Left cardiac atrium (tissue), 4 donors: ENCODE results near the gene IGHMBP2. TPM values are rescaled to one million over a fixed set of nuclear protein-coding genes. Genes with fewer than 3 reads are reported as not detected.
A peak's percentile ranks its signal among the peaks of the same experiment; 100 is the strongest.
"Not testable (repeated sequence)": the region's sequence is repeated elsewhere in the genome, so short reads cannot be mapped to it uniquely, and the experiment has no call there.

ENCODE experiments used
- ATAC-seq, 2 donors: fragments of 200-7000 bp; cut with Tn5 transposase; one replicate each; pipeline ENCODE4 v1.9.1; 2020; ENCODE audit warnings: mild to moderate bottlenecking in 2 of 2, moderate library complexity in 2 of 2
- DNase-seq: peaks from one replicate; pipeline ENCODE4 v3.0.0-alpha.2; 2020
- intact Hi-C, 2 donors: fragments of 100-400 bp; cut with DNase I; formaldehyde crosslinking; loops; one replicate each; pipeline versions ENCODE4 v1.14.1 to v1.15.1; 2022 to 2023
- total RNA-seq, 2 donors: library from RNA; stranded (reverse); fragmentation: NEBNext Ultra II Directional; extraction: Animal tissue kit (Norgen Biotek cat#: 25700); gene quantifications; one replicate each; pipeline ENCODE4 v1.2.1, GENCODE V29; 2021
- donor health status: DM: no; HTN: yes; CAD: no.
- donor health status: DM: no; HTN: yes; CAD: no; lungs with severe emphysema.
- donor health status: DM: yes; HTN: yes; CAD: no.
- donor health status: Dilated cardiomyopathy.

Gene IGHMBP2
- total RNA-seq, 2 donors from 2014 or later, result 8.2 to 9.0 TPM

DNA sequence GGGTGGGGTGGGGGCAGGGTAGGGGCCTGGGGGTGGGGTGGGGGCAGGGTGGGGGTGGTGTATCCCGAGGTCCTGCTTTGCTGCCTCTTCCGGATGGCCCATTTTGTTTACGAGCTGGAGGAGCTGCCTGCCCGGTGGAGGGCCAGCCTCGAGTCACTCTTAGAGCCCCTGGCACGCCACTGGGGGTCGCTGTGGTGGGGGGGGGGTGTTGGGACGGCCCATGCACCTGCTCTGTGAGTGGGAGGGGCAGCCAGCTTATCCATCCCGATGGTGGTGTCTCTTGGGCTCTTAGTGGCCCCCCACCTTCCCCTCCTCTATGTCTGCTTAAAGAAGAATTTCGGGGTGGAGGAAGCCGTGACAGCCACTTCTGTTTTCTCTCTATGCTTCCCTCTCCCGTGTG is 52.5 kb downstream of the IGHMBP2 start:
- ATAC-seq (peak in 1 of 2 donors; percentile 15), DNase-seq (no peak)
- intact Hi-C loops, result no loop called here

DNA sequence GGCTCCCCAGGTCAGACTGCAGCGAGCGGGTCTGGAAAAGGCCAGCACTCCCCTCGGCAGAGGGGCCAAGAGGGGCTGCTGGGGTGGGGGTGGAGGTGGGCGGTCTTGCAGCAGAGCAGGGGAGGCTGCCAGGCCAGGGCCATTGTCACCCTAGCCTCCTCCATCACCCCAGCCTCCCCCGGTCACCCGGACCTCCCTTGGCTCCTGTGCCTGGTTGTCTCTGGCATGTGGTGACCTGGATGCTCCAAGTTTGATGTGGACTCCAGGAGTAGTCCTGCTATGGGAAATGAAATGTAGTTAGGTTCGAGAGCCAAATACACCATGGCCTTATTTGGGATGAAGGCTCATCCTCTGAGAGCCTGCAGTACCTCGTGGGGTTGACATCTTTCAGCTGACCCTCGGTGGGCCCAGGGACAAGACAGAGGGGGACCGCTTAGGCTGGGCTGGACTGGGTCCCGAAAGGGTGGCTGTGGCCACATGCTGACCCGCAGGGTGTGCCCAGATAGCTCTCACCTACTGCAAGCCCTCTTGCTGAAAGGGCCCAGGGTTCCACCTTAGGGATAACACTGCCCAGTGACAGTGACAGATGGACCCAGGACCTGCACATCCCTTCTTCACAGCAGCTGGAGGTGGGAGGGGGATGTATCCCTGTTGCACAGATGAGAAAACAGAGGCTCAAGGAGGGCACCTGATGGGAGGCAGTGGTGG is 53.0 kb downstream of the IGHMBP2 start:
- no peak for ATAC-seq
- no peak for DNase-seq
- intact Hi-C loops, result no loop called here

DNA sequence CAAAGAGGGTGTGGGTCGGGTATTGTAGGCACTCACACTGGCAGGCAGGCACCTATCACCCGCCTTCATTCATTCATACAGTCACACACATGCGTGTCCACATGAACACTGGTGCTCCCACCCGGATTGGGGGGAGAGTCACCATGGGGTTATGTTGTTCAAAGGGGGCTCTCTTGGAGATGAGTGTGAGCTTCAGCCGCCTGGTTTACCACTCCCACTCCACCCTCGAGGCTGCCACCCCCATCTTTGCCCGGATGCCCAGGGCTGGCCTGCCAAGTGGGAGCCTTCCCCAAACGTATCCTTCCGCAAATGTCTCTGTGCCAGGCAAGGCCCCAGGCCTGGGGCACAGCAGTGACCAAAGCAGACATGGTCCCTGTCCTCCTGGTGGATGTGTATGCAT is 54.5 kb downstream of the IGHMBP2 start:
- DNase-seq (no peak), ATAC-seq (no peak)
- intact Hi-C loops, result no loop called here

DNA sequence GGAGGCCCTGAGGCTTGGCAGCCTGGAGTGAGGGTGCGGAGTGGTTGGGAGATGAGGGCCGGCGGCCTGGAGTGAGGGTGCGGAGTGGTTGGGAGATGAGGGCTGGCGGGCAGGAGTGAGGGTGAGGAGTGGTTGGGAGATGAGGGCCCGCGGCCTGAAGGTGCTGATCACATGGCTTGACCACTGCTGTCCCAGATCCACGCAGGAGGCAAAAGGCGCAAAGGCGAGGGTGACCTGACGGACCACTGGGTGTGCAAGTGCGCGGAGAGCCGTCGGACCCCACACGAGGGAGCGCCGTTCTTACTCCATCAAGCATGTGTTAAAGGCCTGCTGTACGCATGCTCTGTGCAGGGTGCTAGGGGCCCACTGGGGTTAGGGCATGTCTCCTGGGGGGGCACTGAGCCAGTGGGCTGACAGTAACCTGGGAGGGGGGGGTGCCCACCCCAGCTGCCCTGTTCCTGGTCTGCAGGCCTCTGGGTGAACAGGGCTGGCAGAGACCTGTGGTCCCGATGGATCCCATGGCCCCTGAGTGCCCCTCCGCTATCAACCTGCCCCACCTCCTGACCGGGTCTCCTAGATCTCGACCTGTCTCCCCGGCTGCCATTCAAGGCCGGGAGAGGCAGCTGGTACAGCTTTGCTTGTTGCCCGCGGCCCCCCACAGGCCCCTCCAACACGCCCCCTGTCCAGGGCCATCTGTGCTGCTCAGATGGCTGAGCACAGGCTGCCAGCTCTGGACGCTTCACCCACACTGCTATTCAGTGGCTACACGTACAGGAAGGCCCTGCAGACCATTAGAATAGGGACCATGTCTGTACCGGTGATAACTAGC is 56.0 kb downstream of the IGHMBP2 start:
- ATAC-seq (no peak), DNase-seq (no peak)
- intact Hi-C loops, result no loop called here

DNA sequence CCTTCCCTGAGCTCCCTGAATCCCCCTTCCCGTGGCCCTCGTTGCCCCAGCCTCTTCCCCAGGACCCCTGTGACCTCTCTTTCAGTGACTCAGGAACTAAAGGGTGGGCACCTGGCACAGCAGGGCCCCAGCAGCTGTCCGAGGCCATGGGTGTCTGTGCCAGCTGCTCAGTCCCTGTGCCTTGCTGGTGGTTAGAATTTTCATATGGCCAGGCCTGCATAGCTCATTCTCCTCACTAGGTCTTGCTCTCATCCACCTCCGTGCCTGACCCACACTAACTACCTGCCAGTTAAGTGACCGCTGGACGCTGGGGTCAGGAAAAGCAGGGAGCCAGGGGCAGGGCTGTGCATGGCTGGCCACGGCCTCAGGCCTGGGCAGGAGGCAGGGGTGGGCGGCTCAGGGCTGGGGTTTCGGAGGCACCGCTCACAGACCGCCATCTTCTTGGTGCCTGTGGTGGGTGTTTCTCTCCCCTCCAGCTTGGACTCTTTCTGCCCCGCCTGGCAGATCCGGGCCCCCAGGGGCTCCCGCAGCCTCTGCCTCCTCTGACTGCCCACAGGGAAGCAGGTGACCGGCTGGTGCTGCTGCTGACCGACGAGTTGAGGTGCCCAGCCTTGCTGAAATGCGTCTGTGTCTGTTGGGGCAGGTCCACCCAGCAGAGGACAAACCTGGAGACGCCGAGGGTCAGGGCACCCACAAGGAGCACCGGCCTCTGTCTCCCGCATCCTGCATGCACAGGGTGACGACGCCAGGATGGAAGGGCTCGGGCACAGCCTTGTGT is 56.8 kb downstream of the IGHMBP2 start:
- ATAC-seq, result no peak
- intact Hi-C loops, result no loop called here
- DNase-seq, result no peak

DNA sequence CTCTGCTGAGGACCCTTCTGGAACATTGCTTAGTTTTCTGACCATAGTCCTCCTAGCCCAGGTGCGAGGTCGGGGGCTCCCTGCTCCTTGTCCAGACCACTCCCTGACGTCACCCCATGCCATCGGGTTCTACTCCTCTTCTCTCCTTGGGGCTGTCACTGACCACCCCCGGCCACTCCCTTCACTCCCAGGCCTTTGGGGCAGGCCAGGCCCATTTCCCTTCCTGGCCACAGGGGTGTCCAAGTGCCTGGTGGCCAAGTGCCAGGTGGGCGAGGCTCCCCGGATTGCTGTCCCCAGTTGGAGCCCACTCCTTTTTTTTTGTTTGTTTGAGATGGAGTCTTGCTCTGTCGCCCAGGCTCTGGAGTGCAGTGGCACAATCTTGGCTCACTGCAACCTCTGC is 57.6 kb downstream of the IGHMBP2 start:
- DNase-seq (no peak), ATAC-seq (no peak)
- intact Hi-C loops, result no loop called here

DNA sequence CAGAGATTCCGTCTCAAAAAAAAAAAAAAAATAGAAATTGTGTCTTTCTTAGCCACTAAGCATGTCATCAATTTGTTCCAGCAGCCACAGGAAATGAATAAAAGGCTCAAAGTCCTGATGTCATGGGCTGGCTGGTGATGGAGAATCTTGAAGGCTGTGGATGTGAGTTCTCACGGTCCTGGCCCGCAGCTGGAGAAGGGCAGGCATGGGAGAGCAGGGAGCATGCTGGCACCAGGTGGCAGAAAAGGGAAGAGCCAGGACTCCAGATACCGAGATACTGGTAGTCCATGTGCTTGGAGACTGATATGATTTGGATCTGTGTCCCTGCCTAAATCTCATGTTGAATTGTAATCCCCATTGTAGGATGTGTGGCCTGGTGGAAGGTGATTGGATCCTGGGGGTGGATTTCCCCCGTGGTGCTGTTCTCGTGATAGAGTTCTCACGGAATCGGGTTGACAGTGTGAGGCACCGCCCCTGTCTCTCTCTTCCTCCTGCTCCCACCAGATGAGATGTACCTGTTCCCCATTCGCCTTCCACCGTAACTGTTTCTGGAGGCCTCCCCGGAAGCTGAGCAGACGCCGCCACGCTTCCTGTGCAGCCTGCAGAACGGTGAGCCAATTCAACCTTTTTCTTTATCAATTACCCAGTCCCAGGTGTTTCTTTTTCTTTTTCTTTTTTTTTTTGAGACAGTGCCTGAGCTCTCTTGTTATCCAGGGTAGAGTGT is 59.0 kb downstream of the IGHMBP2 start:
- DNase-seq (no peak), ATAC-seq (no peak)
- intact Hi-C loops, result no loop called here

DNA sequence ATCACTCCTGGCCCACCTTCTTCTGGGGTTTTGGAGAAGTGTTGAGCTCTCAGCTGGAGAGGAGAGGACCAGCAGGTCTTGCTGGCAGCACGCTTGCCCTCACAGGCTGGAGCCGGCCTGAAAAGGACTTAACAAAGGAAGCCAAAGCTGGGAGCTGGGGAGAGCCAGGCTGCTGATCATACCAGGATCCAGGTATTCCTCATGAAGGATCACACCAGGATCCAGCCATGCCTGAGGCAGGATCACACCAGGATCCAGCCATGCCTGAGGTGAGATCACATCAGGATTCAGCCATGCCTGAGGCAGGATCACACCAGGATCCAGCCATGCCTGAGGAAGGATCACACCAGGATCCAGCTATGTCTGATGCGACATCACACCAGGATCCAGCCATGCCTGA is 60.1 kb downstream of the IGHMBP2 start:
- intact Hi-C loops, result no loop called here
- DNase-seq, result no peak

DNA sequence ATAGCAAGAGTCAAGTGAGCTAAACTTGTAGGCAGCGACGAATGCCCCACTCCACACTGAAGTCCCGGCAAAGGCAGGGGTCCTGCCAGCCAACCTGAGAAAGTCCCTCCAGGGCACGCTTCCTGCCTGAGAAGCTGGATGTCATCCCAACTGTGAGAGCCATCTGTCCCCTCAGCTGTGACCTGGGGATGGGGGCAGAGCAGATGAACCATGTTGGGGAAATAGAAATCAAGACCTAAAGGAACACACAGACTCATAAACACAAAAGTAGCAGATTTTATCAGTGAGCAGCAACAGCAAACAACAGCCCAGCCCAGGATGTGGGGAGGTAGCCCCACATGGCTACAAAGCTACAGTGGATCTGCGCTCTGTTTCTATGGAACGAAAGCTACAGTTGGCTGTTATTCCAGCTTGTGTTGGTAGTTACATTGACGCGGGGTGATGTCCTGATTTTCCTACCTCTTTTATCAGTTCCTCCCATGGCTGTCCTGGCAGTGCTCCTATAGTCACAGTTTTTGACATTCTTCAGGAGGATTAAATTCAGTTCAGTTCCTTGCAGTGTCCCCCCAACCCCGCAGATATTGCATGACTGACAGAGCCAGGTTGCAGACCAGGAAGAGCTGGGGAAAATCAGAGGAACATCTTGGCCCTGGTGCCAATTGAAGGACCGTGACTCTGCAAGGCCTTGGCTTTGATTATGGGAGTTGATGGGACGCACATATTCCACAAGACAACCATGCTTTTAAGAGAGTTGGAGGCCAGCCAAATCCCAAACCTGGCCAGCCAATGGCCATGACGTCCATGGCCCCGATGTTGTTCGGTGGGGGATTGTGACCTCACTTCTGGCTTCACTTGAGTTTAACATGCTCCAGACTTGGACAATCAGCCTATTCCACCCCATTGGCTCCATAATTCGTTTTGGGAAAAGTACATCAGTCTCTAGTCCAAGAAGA is 62.5 kb downstream of the IGHMBP2 start:
- intact Hi-C loops, result no loop called here
- DNase-seq (no peak), ATAC-seq (no peak)

More for the DNA sequence above, 60.1 kb downstream of the IGHMBP2 start:
- ATAC-seq, result peak in 1 of 2 donors; percentile 54

DNA sequence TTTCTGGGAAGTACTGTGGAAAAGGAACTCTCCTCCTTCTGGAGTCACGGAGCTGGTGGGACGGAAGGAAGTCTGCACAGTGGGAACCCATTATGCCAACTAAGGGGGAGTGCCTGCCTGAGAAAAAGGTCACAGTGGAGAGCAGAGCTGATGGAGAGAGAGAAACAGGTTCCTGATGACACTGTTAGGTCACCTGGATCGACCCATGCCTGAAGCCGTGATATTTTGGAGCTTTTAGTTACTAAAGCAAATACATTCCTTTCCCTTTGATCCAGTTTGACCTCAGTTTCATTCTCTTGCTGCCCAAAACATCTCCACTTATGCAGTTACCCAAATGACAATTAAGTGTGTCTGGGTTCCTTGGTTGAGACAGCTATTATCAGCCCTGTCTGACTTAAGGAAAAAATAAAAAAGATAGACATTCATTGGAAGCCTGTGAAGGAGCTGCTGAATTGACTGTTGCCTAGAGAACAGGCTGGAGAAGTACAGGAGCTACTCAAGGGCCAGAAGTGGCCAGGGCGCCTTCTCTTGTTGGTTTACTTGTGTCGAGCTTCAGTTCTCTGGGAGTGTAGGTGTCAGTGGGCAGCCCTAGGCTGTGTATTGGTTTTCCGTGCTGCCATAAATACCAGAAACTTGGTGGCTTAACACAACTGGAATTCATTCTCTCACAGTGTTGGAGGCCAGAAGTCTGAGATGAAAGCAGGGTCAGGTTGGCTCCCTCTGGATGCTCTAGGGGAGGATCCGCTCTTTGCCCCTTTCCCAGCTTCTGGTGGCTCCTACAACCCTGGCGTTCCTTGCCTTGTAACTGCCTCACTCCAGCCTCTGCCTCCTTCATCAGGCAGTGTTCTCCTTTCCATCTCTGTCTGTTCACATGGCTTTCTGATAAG is 63.4 kb downstream of the IGHMBP2 start:
- DNase-seq (no peak), ATAC-seq (no peak)
- intact Hi-C loops, result no loop called here

DNA sequence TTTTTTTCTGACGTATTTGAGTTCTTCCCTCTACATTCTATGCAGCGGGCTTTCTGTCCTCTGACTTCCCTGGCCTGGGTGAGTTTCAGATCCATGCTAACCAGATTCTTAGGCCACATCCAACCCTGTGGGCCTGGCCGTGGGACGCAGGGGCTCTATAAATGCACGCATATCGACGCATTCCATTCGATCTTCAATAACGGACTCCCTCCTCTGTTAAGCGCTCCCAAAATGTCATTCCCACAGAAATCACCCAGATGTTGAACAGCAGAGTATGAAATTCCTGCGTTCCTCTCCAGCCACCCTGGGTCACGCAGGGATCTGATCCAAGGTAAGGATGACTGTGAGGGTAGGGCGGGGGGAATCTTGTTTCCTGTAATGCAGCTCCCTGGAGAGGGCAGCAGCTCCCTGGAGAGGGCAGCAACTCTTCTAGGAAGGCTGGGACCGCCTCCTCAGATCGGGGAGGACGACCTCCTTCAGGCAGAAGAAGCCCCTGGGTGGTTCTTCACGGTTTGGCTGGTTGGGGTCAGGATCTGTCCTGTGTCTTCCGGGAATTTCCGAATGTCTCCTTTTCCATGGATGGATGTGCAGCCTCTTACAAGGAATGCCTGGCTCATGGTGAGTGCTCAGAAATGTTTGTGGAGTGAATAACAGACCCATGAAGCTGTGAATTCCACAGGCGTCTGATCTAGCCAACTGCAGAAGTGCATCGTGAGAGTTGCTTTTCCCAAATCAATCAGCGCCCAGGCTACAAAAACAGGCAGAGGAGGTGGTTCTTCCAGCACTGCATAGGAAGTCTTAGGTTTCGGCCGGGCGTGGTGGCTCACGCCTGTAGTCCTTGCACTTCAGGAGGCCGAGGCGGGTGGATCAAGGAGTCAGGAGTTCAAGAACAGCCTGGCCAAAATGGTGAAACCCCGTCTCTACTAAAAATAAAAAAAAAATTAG is 64.9 kb downstream of the IGHMBP2 start:
- no peak for ATAC-seq
- DNase-seq, result no peak
- intact Hi-C loops, result no loop called here

DNA sequence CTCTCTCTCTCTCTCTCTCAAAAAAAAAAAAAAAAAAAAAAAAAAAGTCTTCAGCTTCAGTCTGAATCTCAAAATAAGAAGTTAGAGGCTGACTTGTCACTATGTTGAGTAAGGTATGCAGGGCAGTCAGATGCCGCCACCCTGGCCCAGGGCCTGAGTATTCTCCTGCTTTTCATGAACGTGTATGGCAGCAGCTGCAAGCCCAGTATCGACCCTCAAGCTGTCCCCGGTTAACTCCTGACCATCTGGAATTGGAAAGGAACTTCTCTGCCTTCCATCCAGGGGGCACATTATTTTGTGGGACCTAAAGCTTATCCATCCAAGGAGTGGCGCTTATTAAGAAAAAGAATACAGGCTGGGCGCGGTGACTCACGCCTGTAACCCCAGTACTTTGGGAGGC is 65.7 kb downstream of the IGHMBP2 start:
- intact Hi-C loops, result no loop called here
- DNase-seq, result no peak
- ATAC-seq, result no peak

DNA sequence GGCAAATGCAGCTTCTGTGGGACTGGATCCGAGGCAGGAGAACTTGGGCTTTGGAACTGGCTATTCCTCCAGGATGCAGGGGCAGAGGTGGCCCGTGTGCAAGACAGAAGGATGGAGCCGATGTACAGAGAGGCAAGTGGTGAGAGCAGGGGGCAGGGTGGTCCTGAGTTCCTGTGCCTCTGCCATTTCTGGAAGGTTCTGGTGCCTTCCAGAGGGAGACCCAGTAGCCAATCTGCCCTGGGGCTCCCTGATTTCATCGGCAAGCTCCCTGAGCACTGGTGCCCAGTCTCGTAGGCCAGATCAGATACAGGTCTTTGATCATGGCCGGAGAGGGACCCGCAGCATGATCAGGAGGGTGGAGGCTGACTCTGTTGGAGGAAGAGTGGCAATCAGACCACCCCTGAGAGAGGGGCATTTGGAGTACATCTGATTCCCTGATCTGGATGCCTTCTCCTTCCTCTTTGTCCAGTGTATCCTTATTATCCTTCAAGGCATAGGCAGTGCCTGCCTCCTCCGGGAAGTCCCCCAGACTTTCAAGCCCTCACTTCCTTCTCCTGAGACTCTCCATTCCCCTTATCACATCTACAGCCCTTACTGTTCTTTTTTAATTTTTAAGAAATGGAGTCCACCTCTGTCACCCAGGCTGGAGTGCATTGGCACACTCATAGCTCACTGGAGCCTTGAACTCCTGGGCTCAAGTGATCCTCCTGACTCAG is 67.4 kb downstream of the IGHMBP2 start:
- no peak for DNase-seq
- intact Hi-C loops, result no loop called here
- ATAC-seq, result no peak

DNA sequence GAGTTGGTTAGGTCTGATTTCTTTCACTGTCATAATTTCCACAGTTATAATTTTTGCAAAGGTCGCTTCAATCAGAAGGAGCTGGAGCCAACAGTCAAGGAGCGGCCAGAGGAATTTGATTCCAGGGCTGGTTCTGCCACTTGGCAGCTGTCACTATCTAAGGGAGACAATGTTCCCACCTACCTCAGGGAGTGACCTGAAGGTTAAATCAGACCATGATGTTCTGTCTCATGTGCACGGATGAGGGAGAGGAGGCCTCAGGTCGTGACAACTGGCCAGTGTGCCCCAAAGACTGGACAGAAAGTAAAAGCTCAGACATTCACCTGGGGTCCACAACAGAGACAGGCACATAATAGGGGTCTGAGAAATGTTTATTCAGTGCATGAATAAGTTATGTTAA is 69.5 kb downstream of the IGHMBP2 start:
- no peak for ATAC-seq

DNA sequence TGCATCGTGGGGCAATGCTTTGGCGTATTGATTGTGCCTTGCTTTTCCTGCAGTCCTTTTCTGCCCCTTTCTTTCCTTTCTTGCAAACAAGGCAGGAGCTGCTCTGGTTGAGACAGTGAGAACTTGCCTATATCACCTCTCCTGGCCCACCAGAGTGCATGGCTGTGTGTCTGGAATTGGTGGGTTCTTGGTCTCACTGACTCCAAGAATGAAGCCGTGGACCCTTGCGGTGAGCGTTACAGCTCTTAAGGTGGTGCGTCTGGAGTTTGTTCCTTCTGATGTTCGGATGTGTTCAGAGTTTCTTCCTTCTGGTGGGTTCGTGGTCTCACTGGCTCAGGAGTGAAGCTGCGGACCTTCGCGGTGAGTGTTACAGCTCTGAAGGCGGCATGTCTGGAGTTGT is 70.0 kb downstream of the IGHMBP2 start:
- DNase-seq, intact Hi-C loops, ATAC-seq: not testable (repeated sequence)

More for the DNA sequence above, 69.5 kb downstream of the IGHMBP2 start:
- DNase-seq, result no peak
- intact Hi-C loops, result no loop called here
